K562 (cell line): ENCODE results near the gene PGM2. TPM values are rescaled to one million over a fixed set of nuclear protein-coding genes. Genes with fewer than 3 reads are reported as not detected.

Experiments used
- ATAC-seq: fragments of 200-7000 bp; cut with Tn5 transposase; 3 replicates; pipeline ENCODE4 v1.9.1; 2020; ENCODE audit warnings: moderate library complexity
- BruUV-seq: library from RNA; stranded (reverse); fragments of 400-500 nt; replicated peaks from 2 replicates; lab custom pipeline; 2021; lab: Mats Ljungman, UMichigan
- CTCF ChIA-PET: fragments of 300-600 bp; formaldehyde crosslinking; extraction: SDS; loops from one replicate; lab custom pipeline; 2021; ENCODE audit warnings: low intra/inter-chr PET ratio; lab: Yijun Ruan, JAX
- POLR2A ChIA-PET: fragments of 300-600, 350-650 bp; sonication (Branson Sonifier 250); formaldehyde crosslinking; extraction: SDS; loops from one replicate; lab custom pipeline; 2021; ENCODE audit warnings: antibody characterized with exemption, inconsistent platforms; lab: Yijun Ruan, JAX
- DNase-seq, 4 experiments: peaks; one replicate each; pipeline versions ENCODE4 v3.0.0 to v3.0.0-alpha.2; 2011 to 2018; ENCODE audit warnings: low spot score in 3 of 4, mixed read lengths in 3 of 4; ENCODE audit errors: extremely low read depth in 1 of 4
- FAIRE-seq: peaks from 2 replicates; lab custom pipeline; 2011; peaks lifted over from hg19 to GRCh38; lab: Jason Lieb, UNC
- H2AFZ ChIP-seq: 2 replicates; pipeline ENCODE4 v1.6.0; 2011; ENCODE audit warnings: low read depth, low read length, control low read depth, inconsistent platforms
- H3K27ac ChIP-seq: fragments of 200-600 bp; 3 replicates; pipeline ENCODE4 v1.8.0; 2011; ENCODE audit warnings: low read depth, mild to moderate bottlenecking, control low read depth, inconsistent platforms, low read length, moderate library complexity, mixed read lengths; ENCODE audit errors: extremely low read depth
- H3K27me3 ChIP-seq, 2 experiments: fragments of 300-600 bp in 1 of 2; 2 replicates in 1 of 2; 3 replicates in 1 of 2; pipeline versions ENCODE4 v1.6.0 to v1.8.0; 2011; ENCODE audit warnings: inconsistent platforms in 2 of 2, low read length in 2 of 2, mild to moderate bottlenecking in 1 of 2, mixed read lengths in 1 of 2, moderate library complexity in 1 of 2; ENCODE audit not compliant: control insufficient read depth in 2 of 2, insufficient read depth in 2 of 2
- H3K36me3 ChIP-seq: fragments of 300-600 bp; 3 replicates; pipeline ENCODE4 v1.8.0; 2011; ENCODE audit warnings: mild to moderate bottlenecking, low read length, inconsistent platforms; ENCODE audit not compliant: control insufficient read depth, insufficient read depth
- H3K4me1 ChIP-seq, 2 experiments: fragments of 200-600 bp in 1 of 2; replicated peaks in 1 of 2; 2 replicates in 1 of 2; 3 replicates in 1 of 2; pipeline versions ENCODE4 v1.5.1 to v1.8.0; 2011; ENCODE audit warnings: inconsistent platforms in 2 of 2, low read length in 2 of 2, mild to moderate bottlenecking in 1 of 2, mixed read lengths in 1 of 2, moderate library complexity in 1 of 2; ENCODE audit not compliant: control insufficient read depth in 2 of 2, insufficient read depth in 2 of 2
- H3K4me2 ChIP-seq: 2 replicates; pipeline ENCODE4 v1.6.1; 2011; ENCODE audit warnings: low read length, control low read depth, inconsistent platforms, mixed read lengths; ENCODE audit not compliant: insufficient read depth
- H3K4me3 ChIP-seq: fragments of 200-600 bp; sonication (generic), shearing (Covaris generic); 2 replicates; pipeline ENCODE4 v1.5.1; 2016; ENCODE audit warnings: control low read depth, inconsistent platforms
- H3K79me2 ChIP-seq: fragments of 200-600 bp; 3 replicates; pipeline ENCODE4 v1.8.0; 2011; ENCODE audit warnings: low read length, inconsistent platforms; ENCODE audit not compliant: control insufficient read depth, insufficient read depth
- H3K9ac ChIP-seq, 2 experiments: 2 replicates each; pipeline versions ENCODE4 v1.6.0 to v1.6.1; 2011; ENCODE audit warnings: low read depth in 2 of 2, low read length in 2 of 2, control low read depth in 1 of 2, inconsistent platforms in 1 of 2, mild to moderate bottlenecking in 1 of 2, mixed read lengths in 1 of 2; ENCODE audit not compliant: insufficient read depth in 1 of 2
- H3K9me1 ChIP-seq: one replicate; pipeline ENCODE4 v1.6.0; 2011; ENCODE audit warnings: inconsistent platforms, mild to moderate bottlenecking, low read length, moderate library complexity; ENCODE audit not compliant: control insufficient read depth, insufficient read depth
- H3K9me3 ChIP-seq: replicated peaks from 2 replicates; pipeline ENCODE4 v1.5.1; 2011; ENCODE audit warnings: low read depth, low read length, inconsistent platforms; ENCODE audit not compliant: control insufficient read depth, insufficient read depth
- H4K20me1 ChIP-seq: replicated peaks from 2 replicates; pipeline ENCODE4 v1.6.1; 2011; ENCODE audit warnings: low read length, inconsistent platforms, mixed read lengths; ENCODE audit not compliant: control insufficient read depth, insufficient read depth
- CEBPG ChIP-seq, 3 experiments: fragments of 200-800 bp in 1 of 3; sonication (Bioruptor generic) in 1 of 3; sonication (generic) in 1 of 3; formaldehyde crosslinking in 1 of 3; IDR thresholded peaks in 2 of 3; conservative IDR thresholded peaks in 1 of 3; 2 replicates each; pipeline versions ENCODE4 v1.6.1 to v1.8.0; 2016 to 2022; ENCODE audit warnings: missing compliant biosample characterization in 2 of 3, missing genetic modification characterization in 2 of 3, mild to moderate bottlenecking in 1 of 3, missing genetic modification reagents in 1 of 3
- KLF1 ChIP-seq: fragments of 450-650 bp; IDR thresholded peaks from 2 replicates; pipeline ENCODE4 v1.6.1; 2016; ENCODE audit warnings: missing genetic modification characterization, missing compliant biosample characterization
- MTA3 ChIP-seq: fragments of 450-650 bp; formaldehyde crosslinking; IDR thresholded peaks from 2 replicates; pipeline ENCODE4 v1.6.1; 2017; ENCODE audit warnings: mild to moderate bottlenecking, borderline replicate concordance
- RBBP5 ChIP-seq: fragments of 200-600 bp; sonication (generic); IDR thresholded peaks from 2 replicates; pipeline ENCODE4 v1.6.1; 2012; ENCODE audit warnings: borderline replicate concordance, mild to moderate bottlenecking, low read length, control low read depth, inconsistent platforms; ENCODE audit not compliant: insufficient read depth, poor library complexity, severe bottlenecking
- TEAD1 ChIP-seq, 2 experiments: fragments of 450-650 bp in 1 of 2; sonication (generic) in 1 of 2; formaldehyde crosslinking; IDR thresholded peaks; 2 replicates each; pipeline versions ENCODE4 v1.4.0 to v1.8.0; 2020 to 2022; ENCODE audit warnings: mild to moderate bottlenecking in 2 of 2, missing genetic modification reagents in 1 of 2
- ZNF140 ChIP-seq: fragments of 250-450 bp; sonication (Bioruptor Pico); IDR thresholded peaks from 2 replicates; pipeline ENCODE4 v1.8.0; 2021; ENCODE audit warnings: moderate library complexity, mild to moderate bottlenecking, inconsistent platforms
- ZNF75A ChIP-seq: fragments of 450-650 bp; formaldehyde crosslinking; IDR thresholded peaks from 2 replicates; pipeline ENCODE4 v1.4.0; 2020; ENCODE audit warnings: mild to moderate bottlenecking
- WGBS: fragments of 100-300 bp; shearing (Covaris generic); methylation state at CpG from one replicate; pipeline ENCODE4 v1.1.6; 2016; ENCODE audit warnings: low coverage, mixed read lengths; ENCODE audit not compliant: insufficient coverage; ENCODE audit errors: missing lambda C conversion rate; 5-methylcytosine and 5-hydroxymethylcytosine counted together
- in situ Hi-C: fragments of 300-500 bp; cut with MboI; formaldehyde crosslinking; loops from 4 replicates; pipeline ENCODE4 v1.15.0; 2018; ENCODE audit warnings: inconsistent platforms, mixed read lengths
- intact Hi-C: fragments of 100-400 bp; cut with micrococcal nuclease; formaldehyde crosslinking; loops from 2 replicates; pipeline ENCODE4 v1.14.2; 2022
- polyA plus RNA-seq, 8 experiments: library from polyadenylated mRNA; depleted of rRNA in 4 of 8; stranded (reverse) in 5 of 8; unstranded in 3 of 8; fragments of >200 nt; fragmentation: Nextera tagmentation in 2 of 8; fragmentation: Illumina TruSeq in 1 of 8; extraction: Ambion mirVana in 2 of 8; extraction: Trizol in 1 of 8; gene quantifications; 2 replicates each; pipeline versions ENCODE4 v1.2.1 to v1.2.3, GENCODE V29; 2011 to 2014; ENCODE audit warnings: inconsistent platforms in 1 of 8, missing spikeins in 1 of 8
- total RNA-seq, 7 experiments: library from RNA; depleted of rRNA in 6 of 7; stranded (reverse); fragments of >200 nt in 6 of 7; fragmentation: Illumina TruSeq in 2 of 7; extraction: Trizol in 2 of 7; gene quantifications; 2 replicates each; pipeline versions ENCODE4 v1.2.1 to v1.2.3, GENCODE V29; 2011 to 2021; ENCODE audit warnings: low replicate concordance in 1 of 7

The PGM2 gene
- total and polyA plus RNA-seq, 9 of the 15 experiments (the other 6 are each of a cell fraction or from before 2014, with no cell fraction given), result 15.2 to 77.3 (median 51.4) TPM

- WGBS, result 45% methylated on average over 1 of the region's 1 CpG
- ChIA-PET POLR2A (no interaction called here), CTCF (no interaction called here)
- H3K4me3 ChIP-seq, result no peak overlapping the region
- no peak overlapping the region for H3K27ac ChIP-seq
- no peak overlapping the region for H3K4me2 ChIP-seq
- no TSS peak for BruUV-seq
- intact Hi-C loops (no loop called here), in situ Hi-C loops (no loop called here)
- no peaks in the 10 kb centered on the region for H3K9me1 ChIP-seq
- H3K9ac ChIP-seq, result no peak overlapping the region
- DNase-seq (no peak), ATAC-seq (no peak), FAIRE-seq (no peak)
- no peaks in the 10 kb centered on the region for H3K79me2 ChIP-seq
- no peak overlapping the region for H2AFZ ChIP-seq
- no peaks in the 10 kb centered on the region for H3K4me1 ChIP-seq
- no peaks in the 10 kb centered on the region for H3K27me3 ChIP-seq
- H4K20me1 ChIP-seq, result no peaks in the 10 kb centered on the region
- 0 out of 3 replicates have a peak, but pooled peaks cover 2% of the 10 kb centered on the region for H3K36me3 ChIP-seq
- no peak for TF ChIP-seq CEBPG (CRISPR knock-in tag; IDR thresholded peaks at IDR 0.05)
- 0 out of 4 replicates have a peak, but pooled peaks of 1 of the 2 experiments have one; percentile 15 for TF ChIP-seq CEBPG (tag; conservative IDR thresholded peaks at IDR 0.05 in 1 of 2, IDR thresholded peaks at IDR 0.05 in 1 of 2)
- no peak for TF ChIP-seq TEAD1 (CRISPR knock-in tag; IDR thresholded peaks at IDR 0.05)
- no peaks in the 10 kb centered on the region for H3K9me3 ChIP-seq
Measured at GRCh38 chr4:37873386-37873785, 46.9 kb downstream of the PGM2 start.

- Histone ChIP-seq H3K27ac (no peak overlapping the region), H2AFZ (no peak overlapping the region), H3K4me3 (no peak overlapping the region), H3K36me3 (no peaks in the 10 kb centered on the region), H3K4me1 (no peaks in the 10 kb centered on the region), H3K9me1 (no peaks in the 10 kb centered on the region), H3K9me3 (no peaks in the 10 kb centered on the region), H3K79me2 (no peaks in the 10 kb centered on the region), H3K4me2 (no peak overlapping the region), H3K9ac (no peak overlapping the region), H3K27me3 (no peaks in the 10 kb centered on the region), H4K20me1 (no peaks in the 10 kb centered on the region)
- no peak for TF ChIP-seq KLF1 (tag)
- TF ChIP-seq MTA3, result no peak
- no peak for TF ChIP-seq RBBP5
- no peak for TF ChIP-seq ZNF75A (CRISPR knock-in tag)
- no peak for TF ChIP-seq ZNF140 (CRISPR knock-in tag)
- WGBS, result 36% methylated on average over 2 of the region's 2 CpGs
- CTCF ChIA-PET, result no interaction called here
- no peak for FAIRE-seq
- in situ Hi-C loops, result no loop called here
- DNase-seq, result no peak
- BruUV-seq, result no TSS peak
- POLR2A ChIA-PET, result interaction anchor here (0.8 kb wide), 1 partner anchor 11 kb away, joined by 3 read pairs; no protein-coding TSS in a partner anchor
- intact Hi-C loops, result no loop called here
- no peak for ATAC-seq
Measured at GRCh38 chr4:37876156-37876555, 49.7 kb downstream of the PGM2 start.
